Mesothelial cell of epicardium (in vitro differentiated cells): ENCODE measurements around the gene WDR7. TPM values are rescaled to one million over a fixed set of nuclear protein-coding genes. Genes with fewer than 3 reads are reported as not detected.

Experiments used
- DNase-seq, 2 experiments: peaks; one replicate each; pipeline ENCODE4 v3.0.0; 2021; ENCODE audit warnings: low spot score in 2 of 2; ENCODE audit not compliant: unreplicated experiment in 2 of 2
- H3K27ac Mint-ChIP-seq: 2 replicates; pipeline ENCODE4 v1.8.0; 2021; ENCODE audit warnings: mixed read lengths
- H3K27me3 Mint-ChIP-seq: 2 replicates; pipeline ENCODE4 v1.8.0; 2021; ENCODE audit warnings: low read depth, mixed read lengths
- H3K36me3 Mint-ChIP-seq: 2 replicates; pipeline ENCODE4 v1.8.0; 2021; ENCODE audit warnings: mixed read lengths
- H3K4me1 Mint-ChIP-seq: 2 replicates; pipeline ENCODE4 v1.8.0; 2021; ENCODE audit warnings: mixed read lengths
- H3K4me3 Mint-ChIP-seq: 2 replicates; pipeline ENCODE4 v1.8.0; 2021; ENCODE audit warnings: mild to moderate bottlenecking, moderate library complexity, mixed read lengths
- H3K9me3 Mint-ChIP-seq: 2 replicates; pipeline ENCODE4 v1.8.0; 2021; ENCODE audit warnings: mixed read lengths
- total RNA-seq: library from RNA; stranded (reverse); gene quantifications from 3 replicates; pipeline ENCODE4 v1.2.1, GENCODE V29; 2021
- TF ChIP-seq, protein P1 (sequence below): fragments of 200-600 bp; sonication (generic); IDR thresholded peaks from one replicate; pipeline ENCODE4 v1.5.0; 2021; ENCODE audit warnings: antibody characterized with exemption; ENCODE audit not compliant: unreplicated experiment

WDR7 gene
- total RNA-seq, 1 donor from 2014 or later: 28.0 TPM

DNA sequence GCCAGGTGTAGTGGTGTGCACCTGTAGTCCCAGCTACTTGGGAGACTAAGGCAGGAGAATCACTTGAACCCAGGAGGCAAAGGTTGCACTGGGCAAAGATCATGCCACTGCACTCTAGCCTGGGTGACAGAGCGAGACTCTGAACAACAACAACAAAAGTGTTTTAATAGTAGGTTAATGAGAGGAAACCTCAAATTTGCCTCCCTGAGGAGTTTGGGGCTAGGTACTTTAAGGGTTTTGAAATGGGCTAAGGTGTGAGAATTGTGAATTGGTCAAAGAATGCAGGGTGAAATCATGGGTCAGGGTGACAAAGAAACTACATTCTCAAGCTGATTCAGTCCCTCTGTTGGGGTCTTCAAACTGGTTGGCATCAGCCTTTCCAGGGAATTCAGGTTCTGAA lies 435.0 kb downstream of the WDR7 start:
- H3K9me3 Mint-ChIP-seq: peaks cover 12% of the 10 kb centered on the region
- no peak for DNase-seq
- TF ChIP-seq, protein P1, sequence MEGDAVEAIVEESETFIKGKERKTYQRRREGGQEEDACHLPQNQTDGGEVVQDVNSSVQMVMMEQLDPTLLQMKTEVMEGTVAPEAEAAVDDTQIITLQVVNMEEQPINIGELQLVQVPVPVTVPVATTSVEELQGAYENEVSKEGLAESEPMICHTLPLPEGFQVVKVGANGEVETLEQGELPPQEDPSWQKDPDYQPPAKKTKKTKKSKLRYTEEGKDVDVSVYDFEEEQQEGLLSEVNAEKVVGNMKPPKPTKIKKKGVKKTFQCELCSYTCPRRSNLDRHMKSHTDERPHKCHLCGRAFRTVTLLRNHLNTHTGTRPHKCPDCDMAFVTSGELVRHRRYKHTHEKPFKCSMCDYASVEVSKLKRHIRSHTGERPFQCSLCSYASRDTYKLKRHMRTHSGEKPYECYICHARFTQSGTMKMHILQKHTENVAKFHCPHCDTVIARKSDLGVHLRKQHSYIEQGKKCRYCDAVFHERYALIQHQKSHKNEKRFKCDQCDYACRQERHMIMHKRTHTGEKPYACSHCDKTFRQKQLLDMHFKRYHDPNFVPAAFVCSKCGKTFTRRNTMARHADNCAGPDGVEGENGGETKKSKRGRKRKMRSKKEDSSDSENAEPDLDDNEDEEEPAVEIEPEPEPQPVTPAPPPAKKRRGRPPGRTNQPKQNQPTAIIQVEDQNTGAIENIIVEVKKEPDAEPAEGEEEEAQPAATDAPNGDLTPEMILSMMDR: no peak
- no peak overlapping the region for H3K4me3 Mint-ChIP-seq
- peaks cover 34% of the 10 kb centered on the region for H3K27me3 Mint-ChIP-seq
- H3K4me1 Mint-ChIP-seq: no peaks in the 10 kb centered on the region
- H3K36me3 Mint-ChIP-seq: no peaks in the 10 kb centered on the region
- no peak overlapping the region for H3K27ac Mint-ChIP-seq

Other genes with a start within 250 kb of the WDR7 start
- gene TXNL1, start 12.8 kb upstream of the WDR7 start, total RNA-seq: 75.9 to 77.3 TPM (median 76.9 TPM) in 3 replicates